ENCODE results near the gene NKX6-2.

- TF ChIP-seq CTCF (conservative IDR thresholded peaks at IDR 0.05) = no peak
- TF ChIP-seq ZFX (IDR thresholded peaks at IDR 0.05) = no peak
Measured at GRCh38 chr10:132739225-132739613, 46.7 kb downstream of the NKX6-2 start.

Data from C4-2B (cell line).